HG02970 (cell line): ENCODE results near the gene MYH7B.

Source experiments
- ATAC-seq: cut with Tn5 transposase; IDR thresholded peaks from one replicate; pipeline ENCODE4 v1.9.1; 2021; ENCODE audit warnings: mild to moderate bottlenecking, moderate library complexity, moderate number of reproducible peaks; ENCODE audit not compliant: unreplicated experiment, low FRiP score

Gene MYH7B

GRCh38 chr20:35002426-35003210 lies 47.0 kb downstream of the MYH7B start:
- no peak for ATAC-seq

GRCh38 chr20:35003211-35004031 lies 47.8 kb downstream of the MYH7B start:
- ATAC-seq, result no peak

- no peak for ATAC-seq
These were observed 48.5 kb downstream of the MYH7B start for GRCh38 chr20:35004051-35004725.

- no peak for ATAC-seq
These were observed 49.2 kb downstream of the MYH7B start for GRCh38 chr20:35004749-35005462.
